HepG2 (cell line): Measurements from ENCODE around the gene HPCAL1. TPM values are rescaled to one million over a fixed set of nuclear protein-coding genes. Genes with fewer than 3 reads are reported as not detected.
A peak's percentile ranks its signal among the peaks of the same experiment; 100 is the strongest.

ENCODE experiments used
- AHDC1 ChIP-seq: sonication (generic); formaldehyde crosslinking; IDR thresholded peaks from 2 replicates; pipeline ENCODE4 v1.5.1; 2020; ENCODE audit warnings: mild to moderate bottlenecking, missing genetic modification reagents, borderline replicate concordance
- CCAR2 ChIP-seq: fragments of 200-400 bp; formaldehyde crosslinking; optimal IDR thresholded peaks from 2 replicates; pipeline ENCODE3; 2018; ENCODE audit warnings: low read depth, mild to moderate bottlenecking, low read length, moderate library complexity
- KDM5B ChIP-seq: sonication (generic); formaldehyde crosslinking; IDR thresholded peaks from 2 replicates; pipeline ENCODE4 v1.4.0; 2020; ENCODE audit warnings: missing genetic modification reagents, mild to moderate bottlenecking, borderline replicate concordance
- MYC ChIP-seq: sonication (generic); formaldehyde crosslinking; IDR thresholded peaks from 2 replicates; pipeline ENCODE4 v1.9.0; 2021; ENCODE audit warnings: missing genetic modification reagents, borderline replicate concordance
- RORA ChIP-seq: sonication (generic); formaldehyde crosslinking; IDR thresholded peaks from 2 replicates; pipeline ENCODE4 v1.5.0; 2020; ENCODE audit warnings: mild to moderate bottlenecking, missing genetic modification reagents, moderate library complexity
- SP5 ChIP-seq: IDR thresholded peaks from 2 replicates; pipeline ENCODE4 v1.6.1; 2016; ENCODE audit warnings: low read depth, borderline replicate concordance
- TP53 ChIP-seq: sonication (generic); formaldehyde crosslinking; conservative IDR thresholded peaks from 2 replicates; pipeline ENCODE4 v1.4.0; 2020; ENCODE audit warnings: missing genetic modification reagents
- ZBTB20 ChIP-seq: sonication (generic); formaldehyde crosslinking; IDR thresholded peaks from 2 replicates; pipeline ENCODE4 v1.8.1; 2023; ENCODE audit warnings: missing genetic modification reagents, low read depth, mild to moderate bottlenecking, borderline replicate concordance
- ZBTB46 ChIP-seq: sonication (generic); formaldehyde crosslinking; IDR thresholded peaks from 2 replicates; pipeline ENCODE4 v1.4.0; 2020; ENCODE audit warnings: mild to moderate bottlenecking, missing genetic modification reagents, borderline replicate concordance
- ZNF619 ChIP-seq: sonication (generic); formaldehyde crosslinking; IDR thresholded peaks from 2 replicates; pipeline ENCODE4 v1.4.0; 2020; ENCODE audit warnings: mild to moderate bottlenecking, missing genetic modification reagents
- ZNF644 ChIP-seq: IDR thresholded peaks from 2 replicates; pipeline ENCODE4 v1.6.1; 2016; ENCODE audit warnings: low read depth
- ZSCAN29 ChIP-seq: sonication (generic); formaldehyde crosslinking; conservative IDR thresholded peaks from 2 replicates; pipeline ENCODE4 v1.4.0; 2020; ENCODE audit warnings: mild to moderate bottlenecking, missing genetic modification reagents
- polyA plus RNA-seq, 8 experiments: library from polyadenylated mRNA; depleted of rRNA in 3 of 8; stranded (reverse) in 7 of 8; unstranded in 1 of 8; fragments of >200 nt; fragmentation: Illumina TruSeq in 4 of 8; extraction: Trizol in 4 of 8; gene quantifications; 2 replicates each; pipeline versions ENCODE4 v1.2.1 to v1.2.3, GENCODE V29; 2011 to 2016; ENCODE audit warnings: low read depth in 4 of 8, missing spikeins in 1 of 8, mixed read lengths in 1 of 8; ENCODE audit not compliant: insufficient read depth in 1 of 8
- total RNA-seq, 5 experiments: library from RNA; depleted of rRNA; stranded (reverse); fragments of >200 nt; fragmentation: Illumina TruSeq; extraction: Trizol; gene quantifications; 2 replicates each; pipeline ENCODE4 v1.2.3, GENCODE V29; 2016; ENCODE audit warnings: low read depth in 1 of 5
- TF ChIP-seq, protein P1 (sequence below): sonication (generic); formaldehyde crosslinking; IDR thresholded peaks from 2 replicates; pipeline ENCODE4 v1.4.0; 2020; ENCODE audit warnings: mild to moderate bottlenecking, missing genetic modification reagents
- TF ChIP-seq, protein P2 (sequence below): sonication (generic); formaldehyde crosslinking; IDR thresholded peaks from 2 replicates; pipeline ENCODE4 v1.4.0; 2020; ENCODE audit warnings: missing genetic modification reagents, borderline replicate concordance

HPCAL1 gene
- total and polyA plus RNA-seq, 2 of the 13 experiments (the other 11 are each of a cell fraction or from before 2014, with no cell fraction given) = 29.5 to 29.9 TPM

DNA sequence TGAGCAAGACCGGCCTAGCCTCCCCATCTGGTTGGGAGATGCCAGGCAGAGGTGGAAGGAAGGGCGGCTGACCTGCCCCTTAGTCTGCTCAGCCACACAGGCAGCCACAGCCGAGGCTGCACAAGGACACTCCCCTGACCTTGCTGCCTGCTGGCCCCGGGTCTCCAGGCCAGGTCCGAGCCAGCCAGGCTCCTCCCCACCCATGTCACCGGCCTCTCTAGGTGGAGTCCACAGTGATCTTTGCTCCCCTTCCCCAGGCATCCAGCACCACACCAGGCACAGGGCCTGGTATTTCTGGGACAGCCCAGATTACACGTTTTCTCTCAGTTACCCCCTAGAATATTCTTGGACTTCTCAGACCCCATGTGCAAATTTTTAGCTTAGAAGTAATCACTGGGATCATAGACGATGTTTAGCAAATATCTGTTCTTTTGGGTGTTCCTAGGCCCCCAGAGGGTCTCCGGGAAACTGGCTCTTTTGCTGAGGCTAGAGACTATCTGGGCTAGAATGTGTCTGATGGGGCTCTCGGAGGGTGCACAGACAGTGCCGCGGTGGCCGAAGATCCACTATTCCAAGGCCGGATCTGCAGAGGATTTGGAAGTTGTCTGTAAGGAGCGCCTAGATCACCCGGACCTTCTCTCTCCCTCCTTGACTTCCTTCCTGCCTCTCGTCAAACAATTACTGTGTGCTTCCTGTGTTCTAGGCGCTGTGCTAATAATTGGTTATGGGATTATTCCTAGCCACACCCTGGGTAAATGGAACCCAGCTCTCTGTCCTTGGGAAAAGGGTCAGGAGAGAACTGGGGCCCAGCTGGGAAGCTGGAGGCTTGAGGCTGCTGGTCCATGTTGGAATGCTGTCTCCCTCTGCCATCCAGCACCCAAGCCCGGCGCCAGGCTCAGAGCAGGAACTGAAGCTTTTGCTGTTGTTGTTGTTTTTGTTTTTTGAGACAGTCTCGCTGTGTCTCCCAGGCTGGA is 98.6 kb downstream of the HPCAL1 start (continued):
- TF ChIP-seq, protein P1, sequence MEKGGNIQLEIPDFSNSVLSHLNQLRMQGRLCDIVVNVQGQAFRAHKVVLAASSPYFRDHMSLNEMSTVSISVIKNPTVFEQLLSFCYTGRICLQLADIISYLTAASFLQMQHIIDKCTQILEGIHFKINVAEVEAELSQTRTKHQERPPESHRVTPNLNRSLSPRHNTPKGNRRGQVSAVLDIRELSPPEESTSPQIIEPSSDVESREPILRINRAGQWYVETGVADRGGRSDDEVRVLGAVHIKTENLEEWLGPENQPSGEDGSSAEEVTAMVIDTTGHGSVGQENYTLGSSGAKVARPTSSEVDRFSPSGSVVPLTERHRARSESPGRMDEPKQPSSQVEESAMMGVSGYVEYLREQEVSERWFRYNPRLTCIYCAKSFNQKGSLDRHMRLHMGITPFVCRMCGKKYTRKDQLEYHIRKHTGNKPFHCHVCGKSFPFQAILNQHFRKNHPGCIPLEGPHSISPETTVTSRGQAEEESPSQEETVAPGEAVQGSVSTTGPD (CRISPR knock-in tag) = peak; percentile 79; the same call in 1 of the 2 replicates
- peak; percentile 43; the same call in 1 of the 2 replicates for TF ChIP-seq KDM5B (CRISPR knock-in tag)
- TF ChIP-seq MYC (CRISPR knock-in tag) = peak; percentile 79; the same call in 1 of the 2 replicates
- TF ChIP-seq AHDC1 = peak; percentile 58; the same call in 1 of the 2 replicates
- TF ChIP-seq ZBTB46 (CRISPR knock-in tag) = no peak; the same call in 1 of the 2 replicates
- TF ChIP-seq ZBTB20 (CRISPR knock-in tag) = no peak
- TF ChIP-seq ZNF619 (CRISPR knock-in tag) = peak; percentile 91
- TF ChIP-seq SP5 (CRISPR knock-in tag) = peak; percentile 88
- no peak for TF ChIP-seq CCAR2
- TF ChIP-seq ZNF644 (CRISPR knock-in tag) = peak; percentile 70
- TF ChIP-seq, protein P2, sequence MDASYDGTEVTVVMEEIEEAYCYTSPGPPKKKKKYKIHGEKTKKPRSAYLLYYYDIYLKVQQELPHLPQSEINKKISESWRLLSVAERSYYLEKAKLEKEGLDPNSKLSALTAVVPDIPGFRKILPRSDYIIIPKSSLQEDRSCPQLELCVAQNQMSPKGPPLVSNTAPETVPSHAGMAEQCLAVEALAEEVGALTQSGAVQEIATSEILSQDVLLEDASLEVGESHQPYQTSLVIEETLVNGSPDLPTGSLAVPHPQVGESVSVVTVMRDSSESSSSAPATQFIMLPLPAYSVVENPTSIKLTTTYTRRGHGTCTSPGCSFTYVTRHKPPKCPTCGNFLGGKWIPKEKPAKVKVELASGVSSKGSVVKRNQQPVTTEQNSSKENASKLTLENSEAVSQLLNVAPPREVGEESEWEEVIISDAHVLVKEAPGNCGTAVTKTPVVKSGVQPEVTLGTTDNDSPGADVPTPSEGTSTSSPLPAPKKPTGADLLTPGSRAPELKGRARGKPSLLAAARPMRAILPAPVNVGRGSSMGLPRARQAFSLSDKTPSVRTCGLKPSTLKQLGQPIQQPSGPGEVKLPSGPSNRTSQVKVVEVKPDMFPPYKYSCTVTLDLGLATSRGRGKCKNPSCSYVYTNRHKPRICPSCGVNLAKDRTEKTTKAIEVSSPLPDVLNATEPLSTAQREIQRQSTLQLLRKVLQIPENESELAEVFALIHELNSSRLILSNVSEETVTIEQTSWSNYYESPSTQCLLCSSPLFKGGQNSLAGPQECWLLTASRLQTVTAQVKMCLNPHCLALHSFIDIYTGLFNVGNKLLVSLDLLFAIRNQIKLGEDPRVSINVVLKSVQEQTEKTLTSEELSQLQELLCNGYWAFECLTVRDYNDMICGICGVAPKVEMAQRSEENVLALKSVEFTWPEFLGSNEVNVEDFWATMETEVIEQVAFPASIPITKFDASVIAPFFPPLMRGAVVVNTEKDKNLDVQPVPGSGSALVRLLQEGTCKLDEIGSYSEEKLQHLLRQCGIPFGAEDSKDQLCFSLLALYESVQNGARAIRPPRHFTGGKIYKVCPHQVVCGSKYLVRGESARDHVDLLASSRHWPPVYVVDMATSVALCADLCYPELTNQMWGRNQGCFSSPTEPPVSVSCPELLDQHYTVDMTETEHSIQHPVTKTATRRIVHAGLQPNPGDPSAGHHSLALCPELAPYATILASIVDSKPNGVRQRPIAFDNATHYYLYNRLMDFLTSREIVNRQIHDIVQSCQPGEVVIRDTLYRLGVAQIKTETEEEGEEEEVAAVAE (CRISPR knock-in tag) = 0 out of 2 replicates have a peak, but pooled peaks have one; percentile 7
- no peak for TF ChIP-seq RORA (CRISPR knock-in tag)
- no peak for TF ChIP-seq TP53 (CRISPR knock-in tag)
- TF ChIP-seq ZSCAN29 (CRISPR knock-in tag) = peak; percentile 49; the same call in 1 of the 2 replicates
